GM12801 (cell line): Measurements from ENCODE around the gene OGFRL1.

Source experiments
- TF ChIP-seq, protein P1 (sequence below): IDR thresholded peaks from one replicate; pipeline ENCODE4 v1.5.1; 2011; ENCODE audit warnings: control low read depth; ENCODE audit not compliant: insufficient read length; ENCODE audit errors: extremely low read depth

The OGFRL1 gene

DNA sequence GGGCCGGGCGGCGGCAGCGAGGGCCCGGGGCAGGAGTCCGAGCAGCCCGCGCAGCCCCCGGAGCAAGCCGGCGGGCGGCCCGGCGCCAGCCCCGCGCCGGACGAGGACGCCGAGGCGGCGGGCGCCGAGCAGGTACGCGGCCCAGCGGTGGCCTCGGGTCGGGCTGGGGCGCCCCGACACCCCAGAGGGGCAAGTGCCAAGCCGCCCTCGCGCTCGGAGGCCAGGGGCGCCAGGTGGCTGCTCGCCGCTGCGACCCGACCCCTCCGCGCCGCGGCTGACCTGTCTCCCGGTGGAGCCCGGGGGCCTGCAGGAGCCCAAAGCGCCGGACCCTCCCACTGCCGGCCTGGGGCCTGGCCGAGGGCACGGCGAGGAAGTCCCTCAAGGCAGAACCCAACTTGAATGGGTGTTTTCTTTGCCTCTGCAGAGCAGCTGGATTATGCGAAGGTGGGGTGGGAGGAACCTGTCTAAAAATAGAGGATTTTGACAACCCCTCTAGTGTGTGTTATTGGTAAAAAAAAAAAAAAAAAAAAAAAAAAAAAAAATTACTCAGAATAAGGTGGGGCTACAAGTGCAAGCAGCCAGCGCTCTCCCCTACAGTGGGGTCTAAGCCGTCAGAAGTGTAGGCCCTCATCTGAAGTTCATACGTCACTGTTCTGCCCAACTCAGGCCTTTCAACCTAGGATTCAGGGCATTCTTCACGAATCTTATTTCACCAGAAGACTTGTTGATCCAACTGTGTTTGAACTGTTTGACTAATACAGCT, 609 bp downstream of the OGFRL1 start:
- TF ChIP-seq, protein P1, sequence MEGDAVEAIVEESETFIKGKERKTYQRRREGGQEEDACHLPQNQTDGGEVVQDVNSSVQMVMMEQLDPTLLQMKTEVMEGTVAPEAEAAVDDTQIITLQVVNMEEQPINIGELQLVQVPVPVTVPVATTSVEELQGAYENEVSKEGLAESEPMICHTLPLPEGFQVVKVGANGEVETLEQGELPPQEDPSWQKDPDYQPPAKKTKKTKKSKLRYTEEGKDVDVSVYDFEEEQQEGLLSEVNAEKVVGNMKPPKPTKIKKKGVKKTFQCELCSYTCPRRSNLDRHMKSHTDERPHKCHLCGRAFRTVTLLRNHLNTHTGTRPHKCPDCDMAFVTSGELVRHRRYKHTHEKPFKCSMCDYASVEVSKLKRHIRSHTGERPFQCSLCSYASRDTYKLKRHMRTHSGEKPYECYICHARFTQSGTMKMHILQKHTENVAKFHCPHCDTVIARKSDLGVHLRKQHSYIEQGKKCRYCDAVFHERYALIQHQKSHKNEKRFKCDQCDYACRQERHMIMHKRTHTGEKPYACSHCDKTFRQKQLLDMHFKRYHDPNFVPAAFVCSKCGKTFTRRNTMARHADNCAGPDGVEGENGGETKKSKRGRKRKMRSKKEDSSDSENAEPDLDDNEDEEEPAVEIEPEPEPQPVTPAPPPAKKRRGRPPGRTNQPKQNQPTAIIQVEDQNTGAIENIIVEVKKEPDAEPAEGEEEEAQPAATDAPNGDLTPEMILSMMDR, result no peak

DNA sequence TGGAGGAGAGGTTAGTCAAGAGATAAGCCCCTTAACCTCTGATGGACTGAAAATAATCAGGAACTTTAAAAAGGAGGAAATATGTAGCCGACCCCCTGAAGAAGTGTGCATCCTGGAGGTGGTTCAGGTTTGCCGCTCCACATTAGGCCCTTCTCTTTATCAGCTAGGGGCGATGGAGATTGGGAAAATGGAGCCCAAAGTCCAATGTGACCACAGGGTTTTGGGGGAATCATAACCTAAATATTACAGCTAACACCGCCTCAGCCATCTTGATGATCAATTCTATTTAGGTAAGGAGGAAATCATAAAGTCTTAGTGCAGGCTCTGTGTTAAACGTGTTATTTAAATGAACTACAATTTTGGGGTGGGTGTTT, 1.2 kb downstream of the OGFRL1 start:
- TF ChIP-seq, protein P1, result no peak

DNA sequence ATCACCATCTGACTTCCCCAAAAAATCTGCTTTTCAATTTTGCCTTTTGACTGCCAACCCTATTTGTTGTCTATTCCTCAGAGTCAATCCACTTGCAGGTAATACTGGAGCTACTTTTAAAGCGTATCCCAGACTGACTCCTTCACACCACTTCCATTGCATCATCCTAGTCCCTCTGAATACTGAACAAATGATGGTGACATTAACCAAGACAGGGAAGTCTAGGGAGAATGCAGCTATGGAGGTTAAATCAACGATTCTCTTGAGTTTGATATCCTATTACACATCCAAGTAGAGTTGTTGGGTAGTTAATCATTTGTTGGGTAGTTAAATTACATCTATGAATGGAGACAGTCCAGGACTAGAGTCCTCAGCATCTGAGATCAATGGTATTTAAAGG, 2.0 kb downstream of the OGFRL1 start:
- TF ChIP-seq, protein P1, result no peak

DNA sequence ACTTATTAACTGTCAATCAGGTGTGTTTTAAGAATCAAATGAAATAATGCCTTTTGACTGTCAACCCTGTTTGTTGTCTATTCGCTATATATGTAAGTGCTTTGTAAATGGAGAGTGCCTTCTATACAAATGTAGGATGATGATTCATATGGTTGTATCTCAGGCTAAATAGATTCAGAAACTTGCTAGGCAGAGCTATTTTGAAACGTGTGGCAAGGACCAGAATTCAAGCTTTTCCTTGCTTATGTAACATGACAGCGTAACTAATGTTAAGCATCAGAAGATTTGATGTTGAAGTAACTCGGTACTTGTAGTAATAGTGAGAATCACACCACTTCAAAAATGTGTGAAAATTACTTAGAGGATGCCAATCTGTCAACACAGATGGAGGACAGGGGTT, 3.4 kb downstream of the OGFRL1 start:
- TF ChIP-seq, protein P1, result no peak

DNA sequence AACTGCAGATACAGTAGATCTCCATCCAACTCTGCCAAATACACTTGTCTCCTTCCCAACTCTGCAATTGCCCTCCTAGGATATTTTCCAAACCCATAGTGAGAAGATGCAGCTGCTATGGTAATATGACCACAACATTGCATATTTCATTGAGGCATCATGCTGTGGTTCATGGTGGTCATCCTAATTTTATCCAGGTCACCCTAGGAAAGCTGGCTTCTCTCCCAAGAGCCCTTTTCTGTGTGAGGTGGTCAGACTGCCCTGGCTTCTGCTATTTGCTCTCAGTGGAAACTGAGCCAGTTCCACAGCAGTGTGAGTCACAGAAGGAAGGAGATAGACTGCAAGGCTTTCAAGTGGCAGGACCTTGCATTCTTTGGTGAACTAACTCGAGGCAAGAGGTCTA, 5.5 kb downstream of the OGFRL1 start:
- TF ChIP-seq, protein P1, result no peak

DNA sequence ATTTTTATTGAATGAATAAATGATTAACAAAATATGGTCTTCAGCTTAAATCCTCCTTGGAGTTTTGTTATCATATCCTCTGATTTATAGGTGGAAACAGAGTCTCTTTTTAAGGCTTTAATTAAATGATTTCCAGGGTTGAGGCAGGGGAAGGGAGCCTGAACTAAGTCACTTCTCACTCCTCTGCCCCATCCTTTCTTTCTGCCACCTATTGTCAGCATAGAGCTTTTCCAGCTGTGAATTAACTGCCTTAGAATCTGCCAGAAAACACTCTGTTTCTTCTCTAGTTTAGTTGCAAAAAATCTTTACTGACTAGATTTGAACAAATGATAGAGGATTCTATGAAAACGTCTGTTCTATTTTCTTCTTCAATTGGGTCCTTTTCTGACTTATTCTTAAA, 9.8 kb downstream of the OGFRL1 start:
- TF ChIP-seq, protein P1, result no peak

DNA sequence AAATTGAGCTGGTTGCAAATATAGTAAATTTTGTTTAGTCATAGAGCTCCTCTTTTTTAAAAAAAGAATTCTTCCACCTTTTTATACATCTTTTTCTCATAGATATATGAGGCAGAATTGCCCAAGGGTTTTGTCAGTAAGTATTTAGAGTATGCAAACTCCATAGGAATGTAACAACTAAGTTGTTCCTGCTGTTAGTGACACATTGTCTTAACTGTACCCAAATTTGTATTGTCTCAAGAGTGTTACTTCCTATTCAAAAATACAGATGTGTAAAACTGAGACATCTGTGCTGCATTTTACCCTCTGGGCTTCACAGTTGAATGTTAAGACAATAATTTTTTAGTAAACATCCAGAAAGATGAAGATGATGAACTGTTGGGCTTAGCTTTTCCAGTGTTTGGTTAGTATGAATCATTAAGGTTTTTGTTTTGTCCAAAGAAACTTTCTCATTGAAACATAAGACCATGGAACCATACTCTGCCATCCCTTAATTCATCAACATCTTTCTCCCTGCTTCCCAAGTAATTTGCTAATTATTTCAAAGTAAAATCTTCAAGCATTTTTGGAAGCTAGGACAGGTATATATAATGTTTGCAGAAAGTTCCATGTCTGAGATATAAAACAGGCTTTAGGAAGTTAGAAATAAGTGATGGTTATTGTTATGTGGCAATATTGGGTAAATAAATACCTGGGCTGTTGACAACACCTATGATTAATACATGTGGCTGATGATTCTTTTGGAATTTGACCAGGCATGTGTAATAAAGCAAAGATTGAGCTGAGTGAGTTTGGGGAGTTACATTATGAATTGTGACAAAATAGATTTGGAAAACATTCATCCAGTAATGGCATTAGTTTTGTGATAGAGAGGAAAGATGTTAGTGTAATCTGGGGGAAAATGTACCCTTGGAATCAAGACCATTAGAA, 11.2 kb downstream of the OGFRL1 start:
- TF ChIP-seq, protein P1, result no peak
